Measurements from ENCODE around the gene ACTL6B.

DNA sequence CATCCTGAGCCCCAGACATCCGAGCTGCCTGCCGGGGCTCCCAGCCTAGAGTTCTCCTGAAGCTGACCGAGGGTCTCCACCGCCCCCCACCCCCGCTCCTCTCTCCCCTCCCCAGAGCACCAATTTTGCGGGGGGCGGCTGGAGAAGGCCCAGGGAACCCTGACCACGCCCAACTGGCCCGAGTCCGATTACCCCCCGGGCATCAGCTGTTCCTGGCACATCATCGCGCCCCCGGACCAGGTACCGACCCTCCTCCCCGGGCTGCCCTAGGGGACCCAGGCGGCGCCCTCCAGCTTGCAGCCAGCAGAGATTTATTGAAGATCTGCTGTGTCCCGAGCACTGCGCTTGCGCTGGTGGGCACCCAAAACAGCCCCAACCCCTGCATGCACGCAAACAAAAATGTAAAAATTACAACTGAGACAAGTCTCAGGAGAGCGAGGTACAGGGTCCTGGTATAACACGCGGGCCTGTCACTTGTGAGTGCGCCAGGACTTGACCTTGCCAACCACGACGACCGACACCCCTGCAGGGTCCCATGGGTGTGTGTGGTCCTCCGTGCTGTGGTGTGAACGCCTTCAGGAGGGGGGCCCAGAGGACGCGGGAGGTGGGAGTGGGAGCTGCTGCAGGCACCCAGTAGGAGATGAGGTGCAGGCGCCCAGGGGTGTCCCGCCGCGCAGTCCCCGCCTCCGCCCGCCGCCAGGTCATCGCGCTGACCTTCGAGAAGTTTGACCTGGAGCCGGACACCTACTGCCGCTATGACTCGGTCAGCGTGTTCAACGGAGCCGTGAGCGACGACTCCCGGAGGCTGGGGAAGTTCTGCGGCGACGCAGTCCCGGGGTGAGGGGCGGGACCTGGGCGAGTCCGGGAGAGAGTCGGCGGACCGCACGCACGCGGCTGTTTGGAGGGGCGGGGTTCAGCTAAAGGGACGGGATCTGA, 51.0 kb downstream of the ACTL6B start:
- TF ChIP-seq, protein P1, sequence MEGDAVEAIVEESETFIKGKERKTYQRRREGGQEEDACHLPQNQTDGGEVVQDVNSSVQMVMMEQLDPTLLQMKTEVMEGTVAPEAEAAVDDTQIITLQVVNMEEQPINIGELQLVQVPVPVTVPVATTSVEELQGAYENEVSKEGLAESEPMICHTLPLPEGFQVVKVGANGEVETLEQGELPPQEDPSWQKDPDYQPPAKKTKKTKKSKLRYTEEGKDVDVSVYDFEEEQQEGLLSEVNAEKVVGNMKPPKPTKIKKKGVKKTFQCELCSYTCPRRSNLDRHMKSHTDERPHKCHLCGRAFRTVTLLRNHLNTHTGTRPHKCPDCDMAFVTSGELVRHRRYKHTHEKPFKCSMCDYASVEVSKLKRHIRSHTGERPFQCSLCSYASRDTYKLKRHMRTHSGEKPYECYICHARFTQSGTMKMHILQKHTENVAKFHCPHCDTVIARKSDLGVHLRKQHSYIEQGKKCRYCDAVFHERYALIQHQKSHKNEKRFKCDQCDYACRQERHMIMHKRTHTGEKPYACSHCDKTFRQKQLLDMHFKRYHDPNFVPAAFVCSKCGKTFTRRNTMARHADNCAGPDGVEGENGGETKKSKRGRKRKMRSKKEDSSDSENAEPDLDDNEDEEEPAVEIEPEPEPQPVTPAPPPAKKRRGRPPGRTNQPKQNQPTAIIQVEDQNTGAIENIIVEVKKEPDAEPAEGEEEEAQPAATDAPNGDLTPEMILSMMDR (conservative IDR thresholded peaks at IDR 0.05; ENCODE audit: low read length): no peak
- TF ChIP-seq EZH2phosphoT487 (IDR thresholded peaks at IDR 0.05; ENCODE audit: borderline replicate concordance, low read depth, low read length): no peak
